GM19023 (cell line): ENCODE data around the gene ERGIC3.

Source experiments
- ATAC-seq: cut with Tn5 transposase; IDR thresholded peaks from one replicate; pipeline ENCODE4 v1.9.1; 2021; ENCODE audit warnings: mild to moderate bottlenecking, moderate library complexity; ENCODE audit not compliant: unreplicated experiment

Gene ERGIC3

DNA sequence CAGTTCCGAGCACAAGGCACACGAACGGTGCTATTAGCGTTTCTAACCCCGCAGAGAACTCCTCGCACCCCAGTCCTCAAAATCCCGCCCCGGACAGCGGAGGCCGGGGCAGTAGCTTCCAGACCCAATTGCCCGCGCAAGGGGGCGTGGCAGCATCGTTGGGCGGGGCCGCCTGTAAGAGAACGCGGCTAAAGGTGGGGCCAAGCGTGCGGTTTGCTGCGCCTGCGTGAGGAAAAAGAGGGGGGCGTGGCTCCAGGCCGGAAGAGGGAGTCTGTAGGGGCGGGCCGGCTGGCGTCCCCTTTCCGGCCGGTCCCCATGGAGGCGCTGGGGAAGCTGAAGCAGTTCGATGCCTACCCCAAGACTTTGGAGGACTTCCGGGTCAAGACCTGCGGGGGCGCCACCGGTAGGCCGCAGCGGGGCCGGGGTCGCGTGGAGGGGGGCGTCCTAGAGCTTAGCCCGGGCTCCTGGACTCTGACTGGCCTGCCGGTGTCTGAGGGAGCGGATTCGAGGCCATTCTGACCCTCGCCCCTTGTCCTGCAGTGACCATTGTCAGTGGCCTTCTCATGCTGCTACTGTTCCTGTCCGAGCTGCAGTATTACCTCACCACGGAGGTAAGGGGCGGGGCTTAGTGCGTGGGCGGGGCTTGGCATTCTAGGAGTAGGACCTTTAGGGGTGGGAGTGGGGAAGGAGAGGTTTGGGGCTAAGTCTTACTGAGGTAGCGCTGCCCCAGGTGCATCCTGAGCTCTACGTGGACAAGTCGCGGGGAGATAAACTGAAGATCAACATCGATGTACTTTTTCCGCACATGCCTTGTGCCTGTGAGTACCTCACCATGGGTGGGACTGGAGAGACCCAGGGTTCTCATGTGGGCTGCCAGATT lies at the start of gene ERGIC3:
ERGIC3 (plus strand) TSS at position 296 of the 880 bp plus-strand sequence; CDS start at position 316, 20 bp downstream.
- ATAC-seq, result peak; percentile 98

DNA sequence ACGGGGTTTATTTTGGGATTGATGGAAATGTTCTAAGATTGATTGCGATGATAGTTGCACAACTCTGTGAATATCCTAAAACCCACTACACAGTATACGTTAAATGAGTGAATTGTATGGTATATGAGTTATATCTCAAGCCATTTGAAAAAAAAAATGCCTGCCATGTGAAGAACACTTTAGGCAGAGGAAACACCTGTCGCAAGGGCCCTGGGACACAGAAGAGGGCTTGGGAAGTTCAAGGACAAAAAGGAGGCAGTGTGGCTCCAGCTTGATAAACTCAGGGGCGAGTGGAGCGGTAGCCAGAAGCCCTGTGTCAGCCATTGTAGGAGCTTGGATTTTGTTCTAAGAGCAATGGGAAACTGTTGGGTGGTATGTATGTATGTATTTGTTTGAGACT lies 49.5 kb upstream of the ERGIC3 start:
- no peak for ATAC-seq

DNA sequence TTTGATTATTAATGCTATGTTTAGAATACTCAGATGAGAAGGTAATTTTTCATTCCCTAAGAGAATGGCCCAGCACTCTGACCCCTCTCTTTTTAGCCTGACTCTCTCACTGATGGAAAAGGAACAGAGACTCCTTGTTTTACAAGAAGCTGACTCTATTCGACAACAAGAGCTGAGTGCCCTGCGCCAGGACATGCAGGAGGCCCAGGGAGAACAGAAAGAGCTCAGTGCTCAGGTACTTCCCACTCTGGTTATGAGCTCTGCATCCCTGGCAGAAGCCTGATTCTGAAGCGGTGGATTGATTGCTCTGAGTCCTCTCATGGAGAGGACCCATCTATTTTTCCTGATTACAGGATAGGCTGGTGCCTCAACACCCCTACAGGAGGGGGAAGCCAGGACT lies 45.4 kb upstream of the ERGIC3 start:
- ATAC-seq, result no peak

DNA sequence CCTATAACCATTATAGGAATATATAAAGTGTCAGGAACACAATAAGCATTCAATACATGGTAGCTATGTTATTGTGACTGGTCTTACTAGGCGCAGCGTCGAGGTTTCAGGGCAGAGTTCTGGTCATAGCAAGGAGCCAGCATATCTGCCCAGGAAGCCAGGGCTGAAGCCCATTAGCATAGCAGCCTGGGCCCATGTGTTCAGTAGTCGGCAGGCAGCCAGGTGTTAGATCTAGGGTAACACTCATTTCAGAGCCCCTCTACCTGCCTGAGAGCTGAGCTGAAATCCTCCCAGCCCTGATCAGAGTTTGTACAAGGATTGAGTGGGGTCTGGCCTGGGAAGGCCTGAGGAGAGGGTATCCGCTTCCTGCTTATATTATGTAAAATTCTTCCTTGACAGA lies 44.6 kb upstream of the ERGIC3 start:
- ATAC-seq, result no peak

DNA sequence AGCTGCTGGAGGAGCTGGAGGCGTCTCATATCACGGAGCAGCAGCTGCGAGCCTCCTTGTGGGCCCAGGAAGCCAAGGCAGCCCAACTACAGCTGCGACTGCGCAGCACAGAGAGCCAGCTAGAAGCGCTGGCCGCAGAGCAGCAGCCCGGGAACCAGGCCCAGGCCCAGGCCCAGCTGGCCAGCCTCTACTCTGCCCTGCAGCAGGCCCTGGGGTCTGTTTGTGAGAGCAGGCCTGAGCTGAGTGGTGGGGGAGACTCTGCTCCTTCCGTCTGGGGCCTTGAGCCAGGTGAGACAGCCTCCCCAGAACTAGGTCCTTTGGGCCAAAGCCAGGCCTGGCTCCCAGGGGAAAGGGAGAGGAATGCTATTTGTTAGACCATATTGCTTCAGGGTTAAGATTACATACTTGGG lies 44.1 kb upstream of the ERGIC3 start:
- ATAC-seq, result no peak

DNA sequence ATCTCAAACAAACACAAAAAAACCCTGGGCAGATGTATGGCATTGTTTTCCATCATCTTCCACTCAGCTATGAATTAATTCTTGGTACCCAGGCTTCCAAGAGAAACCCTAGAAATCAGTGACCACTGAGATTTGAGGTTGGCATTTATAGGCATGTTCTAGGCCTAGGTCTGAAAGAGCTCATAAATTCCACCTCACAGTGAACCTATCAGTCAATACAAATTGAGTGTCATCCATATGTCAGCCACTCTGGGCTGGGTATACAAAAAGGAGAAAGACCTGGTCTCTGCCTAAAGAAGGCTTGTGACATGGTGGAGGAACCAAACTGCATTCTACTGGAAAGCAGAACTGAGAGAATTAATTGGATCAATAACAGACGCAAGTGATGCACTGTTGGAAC lies 42.6 kb upstream of the ERGIC3 start:
- ATAC-seq, result no peak

DNA sequence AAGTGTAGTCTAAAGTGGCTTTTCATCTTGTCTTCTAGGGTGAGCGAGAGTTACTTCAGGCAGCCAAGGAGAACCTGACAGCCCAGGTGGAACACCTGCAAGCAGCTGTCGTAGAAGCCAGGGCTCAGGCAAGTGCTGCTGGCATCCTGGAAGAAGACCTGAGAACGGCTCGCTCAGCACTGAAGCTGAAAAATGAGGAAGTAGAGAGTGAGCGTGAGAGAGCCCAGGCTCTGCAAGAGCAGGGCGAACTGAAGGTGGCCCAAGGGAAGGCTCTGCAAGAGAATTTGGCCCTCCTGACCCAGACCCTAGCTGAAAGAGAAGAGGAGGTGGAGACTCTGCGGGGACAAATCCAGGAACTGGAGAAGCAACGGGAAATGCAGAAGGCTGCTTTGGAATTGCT lies 39.5 kb upstream of the ERGIC3 start:
- no peak for ATAC-seq

DNA sequence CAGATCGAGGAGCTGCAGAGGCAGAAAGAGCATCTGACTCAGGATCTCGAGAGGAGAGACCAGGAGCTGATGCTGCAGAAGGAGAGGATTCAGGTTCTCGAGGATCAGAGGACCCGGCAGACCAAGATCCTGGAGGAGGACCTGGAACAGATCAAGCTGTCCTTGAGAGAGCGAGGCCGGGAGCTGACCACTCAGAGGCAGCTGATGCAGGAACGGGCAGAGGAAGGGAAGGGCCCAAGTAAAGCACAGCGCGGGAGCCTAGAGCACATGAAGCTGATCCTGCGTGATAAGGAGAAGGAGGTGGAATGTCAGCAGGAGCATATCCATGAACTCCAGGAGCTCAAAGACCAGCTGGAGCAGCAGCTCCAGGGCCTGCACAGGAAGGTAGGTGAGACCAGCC lies 38.6 kb upstream of the ERGIC3 start:
- ATAC-seq, result no peak

DNA sequence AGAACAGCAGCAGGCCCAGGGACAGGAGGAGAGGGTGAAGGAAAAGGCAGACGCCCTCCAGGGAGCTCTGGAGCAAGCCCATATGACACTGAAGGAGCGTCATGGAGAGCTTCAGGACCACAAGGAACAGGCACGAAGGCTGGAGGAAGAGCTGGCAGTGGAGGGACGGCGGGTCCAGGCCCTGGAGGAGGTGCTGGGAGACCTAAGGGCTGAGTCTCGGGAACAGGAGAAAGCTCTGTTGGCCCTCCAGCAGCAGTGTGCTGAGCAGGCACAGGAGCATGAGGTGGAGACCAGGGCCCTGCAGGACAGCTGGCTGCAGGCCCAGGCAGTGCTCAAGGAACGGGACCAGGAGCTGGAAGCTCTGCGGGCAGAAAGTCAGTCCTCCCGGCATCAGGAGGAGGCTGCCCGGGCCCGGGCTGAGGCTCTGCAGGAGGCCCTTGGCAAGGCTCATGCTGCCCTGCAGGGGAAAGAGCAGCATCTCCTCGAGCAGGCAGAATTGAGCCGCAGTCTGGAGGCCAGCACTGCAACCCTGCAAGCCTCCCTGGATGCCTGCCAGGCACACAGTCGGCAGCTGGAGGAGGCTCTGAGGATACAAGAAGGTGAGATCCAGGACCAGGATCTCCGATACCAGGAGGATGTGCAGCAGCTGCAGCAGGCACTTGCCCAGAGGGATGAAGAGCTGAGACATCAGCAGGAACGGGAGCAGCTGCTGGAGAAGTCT lies 37.9 kb upstream of the ERGIC3 start:
- ATAC-seq, result no peak

DNA sequence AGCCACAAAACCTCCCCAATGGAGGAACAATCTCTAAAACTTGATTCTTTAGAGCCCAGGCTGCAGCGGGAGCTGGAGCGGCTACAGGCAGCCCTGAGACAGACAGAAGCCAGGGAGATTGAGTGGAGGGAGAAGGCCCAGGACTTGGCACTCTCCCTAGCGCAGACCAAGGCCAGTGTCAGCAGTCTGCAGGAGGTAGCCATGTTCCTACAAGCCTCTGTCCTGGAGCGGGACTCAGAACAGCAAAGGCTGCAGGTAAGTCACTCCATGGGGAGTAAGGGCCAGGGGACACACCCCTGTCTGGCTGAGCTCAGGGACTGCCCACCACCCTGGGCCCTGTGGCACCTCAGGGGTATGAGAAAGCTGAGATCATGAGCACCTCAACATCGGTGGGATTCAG lies 37.1 kb upstream of the ERGIC3 start:
- ATAC-seq, result no peak

DNA sequence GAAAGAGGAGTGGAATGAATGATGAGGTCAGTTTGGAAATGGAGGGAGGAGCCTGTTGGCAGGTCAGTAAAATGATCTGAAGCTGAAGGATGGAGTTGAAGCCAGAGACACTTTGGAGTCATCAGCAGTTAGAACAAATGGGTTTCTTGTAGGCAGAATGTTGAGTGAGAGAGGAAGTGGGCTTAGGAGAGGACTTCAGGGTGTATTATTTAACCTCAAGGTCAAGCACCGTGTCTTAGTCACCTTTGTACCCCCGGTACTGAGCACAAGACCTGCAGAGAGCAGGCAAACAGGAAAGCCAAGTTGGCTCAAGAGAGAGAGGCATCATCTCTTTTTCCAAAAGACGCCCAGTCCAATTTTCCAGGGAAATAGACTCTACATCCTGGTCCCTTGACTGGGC lies 35.7 kb upstream of the ERGIC3 start:
- ATAC-seq, result peak; percentile 46

DNA sequence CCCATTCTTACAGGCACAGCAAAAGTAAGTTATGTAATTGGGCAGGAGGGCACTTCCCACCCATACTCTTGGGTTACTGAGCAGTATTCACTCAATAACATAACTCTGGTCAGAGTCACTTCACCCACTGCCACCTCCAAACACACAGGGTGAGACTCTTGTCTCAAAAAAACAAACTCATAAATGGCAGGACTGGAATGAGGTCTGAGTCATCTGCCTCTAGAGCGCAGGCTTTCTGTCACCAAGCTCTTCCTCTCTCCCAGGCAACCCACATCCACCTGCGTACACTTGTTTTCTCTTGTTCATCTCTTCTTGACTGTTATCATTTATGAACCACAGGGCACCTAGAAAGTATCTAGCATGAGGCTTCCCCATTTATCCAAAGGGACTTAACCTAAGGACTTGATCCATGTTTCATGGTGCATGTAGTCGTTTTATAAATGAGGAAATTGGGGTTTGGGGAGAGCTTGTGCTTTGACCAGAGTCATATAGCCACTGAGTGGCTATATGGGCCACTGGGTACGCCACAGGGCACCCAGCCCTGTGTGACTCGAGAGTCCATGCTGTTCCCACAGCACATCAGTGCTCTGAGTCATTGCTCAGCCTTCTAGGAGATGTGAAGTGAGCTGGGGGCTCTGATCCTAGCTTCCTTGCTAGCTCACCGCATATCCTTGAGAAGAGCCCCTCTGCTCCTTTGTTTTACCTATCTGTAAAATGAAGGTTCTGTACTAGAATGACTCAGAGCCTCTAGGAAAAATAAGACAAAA lies 34.8 kb upstream of the ERGIC3 start:
- no peak for ATAC-seq

DNA sequence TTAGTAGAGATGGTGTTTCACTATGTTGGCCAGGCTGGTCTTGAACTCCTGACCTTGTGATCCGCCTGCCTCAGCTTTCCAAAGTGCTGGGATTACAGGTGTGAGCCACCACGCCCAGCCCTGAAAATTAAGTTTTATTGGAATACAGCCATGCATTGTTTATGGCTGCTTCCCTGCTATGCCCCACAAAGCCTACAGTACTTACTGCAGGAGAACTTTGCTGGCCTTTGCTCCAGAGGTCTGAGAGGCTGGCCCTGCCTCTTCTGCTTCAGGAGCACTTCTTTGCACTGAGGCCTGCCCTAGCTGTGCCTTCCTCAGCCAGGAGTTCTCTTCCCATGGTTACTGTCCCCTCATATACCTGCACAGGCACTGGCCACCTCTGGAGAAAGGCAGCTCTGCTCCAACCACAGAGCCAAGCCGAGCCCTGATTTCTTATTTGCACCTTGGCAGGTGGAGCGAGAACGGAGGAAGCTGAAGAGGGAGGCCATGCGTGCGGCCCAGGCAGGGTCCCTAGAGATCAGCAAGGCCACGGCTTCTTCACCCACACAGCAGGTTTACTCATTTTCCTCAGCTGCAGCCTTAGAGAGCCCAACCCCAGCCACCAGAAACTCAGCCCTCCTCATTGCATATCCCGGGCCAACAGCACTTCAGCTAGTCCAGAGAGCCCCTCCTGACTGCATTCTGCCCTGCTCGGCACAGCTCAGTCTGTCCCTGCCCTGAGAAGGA lies 33.2 kb upstream of the ERGIC3 start:
- ATAC-seq, result no peak

DNA sequence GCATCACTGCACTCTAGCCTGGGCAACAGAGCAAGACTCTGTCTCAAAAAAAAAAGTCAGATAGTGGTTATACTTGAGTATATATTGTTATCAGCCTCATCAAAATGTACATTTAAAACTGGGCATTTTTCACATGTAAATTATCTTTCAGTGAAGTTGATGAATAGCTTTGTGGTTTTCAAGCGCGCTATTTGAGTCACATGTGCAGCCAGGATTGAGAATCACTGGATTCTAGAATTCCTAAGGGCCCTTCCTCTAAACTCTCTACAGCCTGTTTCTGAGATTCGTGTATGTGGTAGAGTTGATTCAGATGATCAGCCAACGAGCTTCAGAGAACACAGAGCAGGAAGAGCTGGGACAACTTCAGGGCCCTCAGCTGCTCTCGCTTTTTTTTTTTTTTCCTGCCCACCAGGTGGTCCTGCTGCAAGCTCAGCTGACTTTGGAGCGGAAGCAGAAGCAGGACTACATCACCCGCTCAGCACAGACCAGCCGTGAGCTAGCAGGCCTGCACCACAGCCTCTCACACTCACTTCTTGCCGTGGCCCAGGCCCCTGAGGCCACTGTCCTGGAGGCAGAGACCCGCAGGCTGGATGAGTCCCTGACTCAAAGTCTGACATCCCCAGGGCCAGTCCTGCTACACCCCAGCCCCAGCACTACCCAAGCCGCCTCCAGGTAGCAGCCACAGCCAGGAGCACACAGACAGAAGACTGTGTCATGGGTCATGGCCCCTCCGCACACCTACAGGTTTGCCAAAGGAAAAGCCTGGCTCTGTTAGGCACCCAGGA lies 30.7 kb upstream of the ERGIC3 start:
- no peak for ATAC-seq

DNA sequence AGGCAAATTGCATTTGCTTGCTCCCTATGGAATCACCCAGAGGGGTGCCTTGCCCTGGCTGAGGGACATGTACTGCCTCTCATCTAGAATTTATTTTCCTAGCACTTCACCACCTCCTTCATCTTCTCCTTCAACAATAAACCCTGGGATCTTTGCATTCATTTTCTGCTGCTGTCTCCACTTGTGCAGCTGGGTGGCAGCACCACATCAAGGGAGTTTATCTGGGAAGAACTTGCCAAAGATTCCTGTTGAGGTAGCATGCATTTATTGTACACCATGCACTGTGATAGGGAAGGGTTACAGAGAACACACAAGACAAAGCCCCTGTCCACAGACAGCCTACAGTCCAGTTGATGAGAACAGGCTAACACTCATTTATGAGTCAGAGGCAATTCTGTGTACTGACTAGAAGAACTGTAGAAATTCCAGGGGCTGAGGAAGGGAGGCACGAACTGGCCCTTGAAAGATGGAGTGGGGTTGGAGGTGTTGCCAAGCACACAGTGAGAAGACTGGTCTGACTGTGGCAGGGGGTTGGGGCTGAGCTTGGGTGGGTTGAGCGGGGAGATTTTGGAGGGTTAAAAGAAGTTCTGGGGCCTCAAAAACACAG lies 30.0 kb upstream of the ERGIC3 start:
- ATAC-seq, result no peak

DNA sequence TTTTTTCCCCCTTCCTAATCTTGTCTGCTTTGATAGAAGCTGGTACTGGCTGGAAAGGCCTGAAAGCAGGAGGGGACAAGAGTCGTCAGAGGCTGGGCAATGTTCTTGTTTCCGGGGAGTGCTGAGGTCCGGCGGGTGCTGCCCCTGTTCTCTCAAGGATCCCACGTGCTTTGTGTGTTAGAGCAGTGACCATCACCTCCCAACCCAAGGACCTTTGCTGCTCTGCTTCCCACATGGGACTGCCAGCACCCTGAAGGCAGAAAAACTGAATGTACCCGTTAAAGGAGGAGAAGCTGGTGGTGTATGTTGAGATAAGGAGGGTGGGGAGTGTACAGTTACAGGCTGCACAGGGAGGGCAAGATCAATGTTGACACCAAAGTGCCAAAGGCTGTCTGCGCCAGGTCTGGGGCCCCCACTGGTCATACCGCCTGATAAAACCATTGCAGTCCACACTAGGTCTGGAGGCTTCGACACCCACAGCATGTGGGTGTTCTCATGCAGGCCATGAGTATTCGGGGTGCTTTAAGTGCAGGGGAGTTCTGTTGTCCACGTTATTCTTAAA lies 27.4 kb upstream of the ERGIC3 start:
- no peak for ATAC-seq

DNA sequence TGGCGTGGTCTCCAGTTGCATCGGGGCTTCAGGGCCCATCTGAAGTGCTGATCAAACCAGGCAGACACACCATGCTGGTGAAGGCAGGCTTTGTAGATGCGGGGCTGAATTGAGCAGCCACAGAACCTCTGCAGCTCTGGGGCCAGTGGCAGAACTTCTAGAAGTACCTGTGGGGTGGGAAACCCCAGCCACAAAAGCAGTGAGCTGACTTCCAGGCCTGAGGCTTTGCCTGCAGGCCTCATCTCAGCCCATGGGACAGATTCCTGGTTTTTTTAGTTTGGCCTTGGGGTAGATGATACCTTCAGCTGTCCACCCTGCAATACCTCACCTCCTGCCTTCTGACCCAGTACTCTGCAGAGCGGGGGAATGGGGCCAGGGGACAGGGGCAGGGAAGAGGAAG lies 26.5 kb upstream of the ERGIC3 start:
- no peak for ATAC-seq

DNA sequence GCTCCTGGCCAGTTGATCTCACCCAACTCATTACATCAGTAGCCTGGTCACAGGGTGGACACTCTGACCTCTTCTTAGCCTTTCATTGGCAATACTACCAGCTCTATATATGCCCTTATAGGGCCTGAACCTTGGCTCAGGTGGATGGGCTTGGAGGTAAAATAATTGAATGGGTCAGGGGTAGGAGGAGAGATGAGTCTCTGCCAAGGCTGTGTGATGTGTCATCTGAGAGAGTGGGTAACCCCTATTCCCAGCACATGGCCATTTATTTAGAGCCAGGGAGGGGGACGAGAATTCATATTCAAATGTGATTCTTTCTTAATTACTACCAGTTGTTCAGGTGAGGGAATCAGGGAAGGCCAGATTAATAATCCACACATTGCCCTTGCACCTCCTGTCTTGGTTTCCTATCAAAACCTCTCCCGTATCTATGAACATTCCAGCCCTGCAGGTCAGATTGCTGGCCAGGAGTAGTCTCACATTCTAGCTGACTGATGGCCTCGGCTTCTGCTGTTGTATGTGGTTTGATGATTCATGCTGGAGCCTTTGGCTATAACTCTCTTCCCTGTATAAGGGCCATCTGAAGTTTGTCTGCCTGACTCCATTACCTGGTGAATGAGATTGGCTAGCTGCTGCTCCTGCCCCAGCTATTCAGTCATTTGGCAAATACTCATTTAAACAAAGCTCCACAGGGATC lies 25.8 kb upstream of the ERGIC3 start:
- ATAC-seq, result no peak

DNA sequence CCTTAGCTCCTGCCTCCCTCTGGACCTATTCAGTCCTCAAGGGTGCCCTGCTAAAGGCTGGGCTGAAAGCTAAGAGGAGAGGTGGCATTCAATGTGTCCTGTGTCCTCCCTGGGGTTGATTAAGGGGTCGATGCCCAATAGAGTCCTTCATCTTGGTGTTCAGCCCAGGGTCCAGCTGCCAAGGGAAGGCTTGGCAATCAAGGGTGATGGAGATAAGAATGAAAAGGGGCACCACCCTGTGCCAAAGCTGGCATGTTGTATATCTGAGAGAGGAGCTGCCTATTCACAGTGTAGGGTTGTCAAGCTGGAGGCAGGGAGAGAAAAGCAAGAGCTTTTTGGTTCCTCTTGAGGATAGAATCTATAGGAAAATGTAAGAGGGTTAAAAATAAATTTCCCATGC lies 24.8 kb upstream of the ERGIC3 start:
- no peak for ATAC-seq
